Measurements from ENCODE around the gene GLCCI1.

DNA sequence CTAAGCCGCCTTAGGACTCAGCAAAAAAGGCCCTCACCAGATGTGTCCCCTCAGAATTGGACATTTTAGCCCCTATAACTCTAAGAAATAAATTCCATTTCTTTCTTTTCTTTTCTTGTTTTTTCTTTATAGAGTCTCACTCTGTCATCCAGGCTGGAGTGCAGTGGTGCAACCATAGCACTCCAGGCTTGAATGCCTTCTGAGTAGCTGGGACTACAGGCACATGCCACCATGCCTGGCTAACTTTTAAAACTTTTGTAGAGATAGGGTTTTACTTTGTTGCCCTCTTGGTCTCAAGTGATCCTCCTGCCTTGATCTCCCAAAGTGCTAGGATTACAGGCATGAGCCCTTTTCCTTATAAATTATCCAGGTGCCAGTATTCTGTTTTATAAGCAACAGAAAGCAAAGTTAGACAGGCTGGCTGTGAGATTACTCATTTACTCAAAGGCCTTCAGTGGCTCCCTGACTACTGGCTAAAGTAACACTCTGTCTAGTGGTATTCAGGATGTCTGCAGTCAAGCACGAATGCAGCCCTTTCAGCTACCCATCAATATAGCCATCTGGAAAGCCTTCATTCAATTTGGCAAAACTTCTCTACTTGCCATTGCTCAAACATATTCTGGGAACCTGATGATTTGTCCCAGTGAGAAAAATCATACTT lies 164.7 kb downstream of the GLCCI1 start:
- TF ChIP-seq, protein P1, sequence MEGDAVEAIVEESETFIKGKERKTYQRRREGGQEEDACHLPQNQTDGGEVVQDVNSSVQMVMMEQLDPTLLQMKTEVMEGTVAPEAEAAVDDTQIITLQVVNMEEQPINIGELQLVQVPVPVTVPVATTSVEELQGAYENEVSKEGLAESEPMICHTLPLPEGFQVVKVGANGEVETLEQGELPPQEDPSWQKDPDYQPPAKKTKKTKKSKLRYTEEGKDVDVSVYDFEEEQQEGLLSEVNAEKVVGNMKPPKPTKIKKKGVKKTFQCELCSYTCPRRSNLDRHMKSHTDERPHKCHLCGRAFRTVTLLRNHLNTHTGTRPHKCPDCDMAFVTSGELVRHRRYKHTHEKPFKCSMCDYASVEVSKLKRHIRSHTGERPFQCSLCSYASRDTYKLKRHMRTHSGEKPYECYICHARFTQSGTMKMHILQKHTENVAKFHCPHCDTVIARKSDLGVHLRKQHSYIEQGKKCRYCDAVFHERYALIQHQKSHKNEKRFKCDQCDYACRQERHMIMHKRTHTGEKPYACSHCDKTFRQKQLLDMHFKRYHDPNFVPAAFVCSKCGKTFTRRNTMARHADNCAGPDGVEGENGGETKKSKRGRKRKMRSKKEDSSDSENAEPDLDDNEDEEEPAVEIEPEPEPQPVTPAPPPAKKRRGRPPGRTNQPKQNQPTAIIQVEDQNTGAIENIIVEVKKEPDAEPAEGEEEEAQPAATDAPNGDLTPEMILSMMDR (optimal IDR thresholded peaks at IDR 0.05 in 1 of 3, IDR thresholded peaks at IDR 0.05 in 1 of 3, conservative IDR thresholded peaks at IDR 0.05 in 1 of 3; ENCODE audit: extremely low read depth in 1 of 3, insufficient read depth in 2 of 3, low read length in 3 of 3) = no peak
- no peak for TF ChIP-seq EZH2 (IDR thresholded peaks at IDR 0.05; ENCODE audit: low read length)

Measured in keratinocyte (primary cell).